IPS-20b (cell line): ENCODE data around the gene GALNT9.

Experiments used
- H3K27ac ChIP-seq: one replicate; pipeline ENCODE4 v1.5.1; 2013; ENCODE audit warnings: low read length
- H3K27me3 ChIP-seq: 2 replicates; pipeline ENCODE4 v1.6.1; 2013; ENCODE audit warnings: mild to moderate bottlenecking, low read length, inconsistent platforms; ENCODE audit not compliant: insufficient read depth
- H3K36me3 ChIP-seq: 2 replicates; pipeline ENCODE4 v1.6.1; 2013; ENCODE audit warnings: low read depth, mild to moderate bottlenecking, inconsistent platforms, low read length, moderate library complexity; ENCODE audit not compliant: insufficient read depth
- H3K4me1 ChIP-seq: 2 replicates; pipeline ENCODE4 v1.6.1; 2013; ENCODE audit warnings: mild to moderate bottlenecking, control low read depth, inconsistent platforms, low read length, moderate library complexity; ENCODE audit not compliant: insufficient read depth
- H3K4me3 ChIP-seq: 2 replicates; pipeline ENCODE4 v1.5.1; 2013; ENCODE audit warnings: mild to moderate bottlenecking, low read length, inconsistent platforms
- H3K9ac ChIP-seq: 2 replicates; pipeline ENCODE4 v1.6.1; 2013; ENCODE audit warnings: low read depth, mild to moderate bottlenecking, inconsistent platforms, low read length, moderate library complexity
- H3K9me3 ChIP-seq: 2 replicates; pipeline ENCODE4 v1.6.1; 2013; ENCODE audit warnings: mild to moderate bottlenecking, low read depth, low read length, inconsistent platforms; ENCODE audit not compliant: insufficient read depth

The GALNT9 gene

GRCh38 chr12:132347176-132347855, 17.9 kb upstream of the GALNT9 start:
- Histone ChIP-seq H3K27me3 (peaks cover 46% of the 10 kb centered on the region), H3K36me3 (no peaks in the 10 kb centered on the region), H3K4me3 (no peak overlapping the region), H3K9me3 (no peaks in the 10 kb centered on the region), H3K27ac (no peak overlapping the region), H3K9ac (no peak overlapping the region), H3K4me1 (no peaks in the 10 kb centered on the region)

- H3K4me1 ChIP-seq: no peaks in the 10 kb centered on the region
- H3K4me3 ChIP-seq: no peak overlapping the region
- no peak overlapping the region for H3K27ac ChIP-seq
- H3K9ac ChIP-seq: no peak overlapping the region
- H3K9me3 ChIP-seq: no peaks in the 10 kb centered on the region
- H3K36me3 ChIP-seq: no peaks in the 10 kb centered on the region
- peaks cover 44% of the 10 kb centered on the region for H3K27me3 ChIP-seq
Measured at GRCh38 chr12:132346471-132347175, 17.2 kb upstream of the GALNT9 start.

- Histone ChIP-seq H3K36me3 (no peaks in the 10 kb centered on the region), H3K9me3 (no peaks in the 10 kb centered on the region), H3K9ac (no peak overlapping the region), H3K27me3 (peaks cover 39% of the 10 kb centered on the region), H3K4me3 (no peak overlapping the region), H3K27ac (no peak overlapping the region), H3K4me1 (no peaks in the 10 kb centered on the region)
Measured at GRCh38 chr12:132345561-132346200, 16.3 kb upstream of the GALNT9 start.

- Histone ChIP-seq H3K9me3 (no peaks in the 10 kb centered on the region), H3K9ac (no peak overlapping the region), H3K4me1 (no peaks in the 10 kb centered on the region), H3K27ac (no peak overlapping the region), H3K36me3 (no peaks in the 10 kb centered on the region), H3K27me3 (peaks cover 41% of the 10 kb centered on the region), H3K4me3 (no peak overlapping the region)
Measured at GRCh38 chr12:132345126-132345525, 15.7 kb upstream of the GALNT9 start.

DNA sequence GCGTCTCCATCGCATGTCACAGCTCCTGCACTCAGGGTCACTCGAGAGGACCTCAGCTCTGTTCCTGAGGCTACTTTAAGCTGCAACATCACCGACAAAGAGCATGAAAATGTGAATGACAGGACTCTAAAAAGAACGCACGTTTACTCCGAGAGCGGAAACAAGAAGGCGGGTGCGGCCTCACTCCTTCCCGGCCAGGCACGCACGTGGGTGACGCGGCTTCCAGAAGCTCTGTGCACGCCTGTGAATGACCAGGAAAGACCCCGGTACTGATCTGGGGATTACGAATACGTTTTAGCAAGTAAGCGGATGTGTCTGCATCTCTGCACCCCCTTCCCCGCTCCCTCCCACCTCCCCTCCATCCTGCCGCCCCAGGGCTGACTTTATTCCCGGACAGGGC, 15.2 kb upstream of the GALNT9 start:
- no peak overlapping the region for H3K9ac ChIP-seq
- H3K27me3 ChIP-seq: peaks cover 41% of the 10 kb centered on the region
- no peaks in the 10 kb centered on the region for H3K36me3 ChIP-seq
- H3K4me3 ChIP-seq: no peak overlapping the region
- H3K27ac ChIP-seq: no peak overlapping the region
- H3K9me3 ChIP-seq: no peaks in the 10 kb centered on the region
- no peaks in the 10 kb centered on the region for H3K4me1 ChIP-seq

DNA sequence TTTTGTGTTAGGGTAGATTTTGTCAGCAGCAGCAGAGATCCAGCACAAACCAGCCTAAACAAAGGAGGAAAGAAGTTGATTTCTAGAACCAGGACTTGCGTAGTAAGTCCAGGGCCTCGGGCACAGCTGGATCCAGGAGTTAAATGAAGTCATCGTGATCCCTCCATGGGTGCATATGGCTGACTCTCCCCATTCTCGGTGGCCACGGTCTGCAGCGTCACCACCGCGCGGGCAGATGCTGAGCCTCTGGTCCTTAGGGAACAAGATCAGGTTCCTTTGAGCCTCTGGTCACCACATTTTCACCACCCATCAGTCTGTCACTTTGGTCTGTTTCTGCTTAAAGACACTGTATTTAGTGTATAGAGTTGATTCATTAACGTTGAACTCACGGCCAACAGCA, 14.8 kb upstream of the GALNT9 start:
- Histone ChIP-seq H3K9ac (no peak overlapping the region), H3K36me3 (no peaks in the 10 kb centered on the region), H3K27ac (no peak overlapping the region), H3K4me3 (no peak overlapping the region), H3K27me3 (peaks cover 37% of the 10 kb centered on the region), H3K4me1 (no peaks in the 10 kb centered on the region), H3K9me3 (no peaks in the 10 kb centered on the region)

DNA sequence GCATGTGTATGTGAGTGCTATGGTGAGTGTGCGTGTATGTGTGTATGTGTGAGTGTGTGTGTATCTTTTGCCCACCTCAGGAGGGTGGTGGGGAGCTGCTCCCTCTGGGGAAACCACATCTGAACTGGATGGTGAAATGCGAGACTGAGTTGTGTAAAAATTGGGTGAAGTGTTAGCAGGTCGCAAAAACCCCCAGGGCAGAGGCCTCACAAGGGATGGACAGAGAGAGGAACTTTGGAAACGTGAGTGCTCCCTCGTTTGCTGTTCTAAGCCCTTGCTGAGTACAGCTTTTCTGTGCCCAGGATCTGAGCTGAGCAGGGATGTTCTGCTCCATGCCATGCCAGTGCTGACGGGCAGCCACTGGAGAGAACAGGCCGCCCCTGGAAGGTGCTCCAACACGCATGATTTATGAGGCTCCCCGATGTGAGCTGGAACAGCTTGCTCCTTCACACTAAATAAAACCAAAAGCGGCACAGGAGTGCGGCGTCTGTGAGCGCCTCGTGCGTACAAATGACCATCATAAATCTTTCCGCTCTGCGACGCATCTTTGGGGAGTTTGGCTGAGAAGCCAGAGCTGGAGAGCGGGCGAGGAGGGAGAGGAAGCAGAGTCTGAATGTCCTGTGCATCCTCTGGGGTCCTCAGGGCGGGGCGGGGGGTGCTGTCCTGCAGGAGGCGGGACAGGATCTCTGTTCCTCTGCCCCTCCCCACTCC, 14.1 kb upstream of the GALNT9 start:
- Histone ChIP-seq H3K4me1 (no peaks in the 10 kb centered on the region), H3K9me3 (no peaks in the 10 kb centered on the region), H3K36me3 (no peaks in the 10 kb centered on the region), H3K27me3 (peaks cover 34% of the 10 kb centered on the region), H3K27ac (no peak overlapping the region), H3K4me3 (no peak overlapping the region), H3K9ac (no peak overlapping the region)

DNA sequence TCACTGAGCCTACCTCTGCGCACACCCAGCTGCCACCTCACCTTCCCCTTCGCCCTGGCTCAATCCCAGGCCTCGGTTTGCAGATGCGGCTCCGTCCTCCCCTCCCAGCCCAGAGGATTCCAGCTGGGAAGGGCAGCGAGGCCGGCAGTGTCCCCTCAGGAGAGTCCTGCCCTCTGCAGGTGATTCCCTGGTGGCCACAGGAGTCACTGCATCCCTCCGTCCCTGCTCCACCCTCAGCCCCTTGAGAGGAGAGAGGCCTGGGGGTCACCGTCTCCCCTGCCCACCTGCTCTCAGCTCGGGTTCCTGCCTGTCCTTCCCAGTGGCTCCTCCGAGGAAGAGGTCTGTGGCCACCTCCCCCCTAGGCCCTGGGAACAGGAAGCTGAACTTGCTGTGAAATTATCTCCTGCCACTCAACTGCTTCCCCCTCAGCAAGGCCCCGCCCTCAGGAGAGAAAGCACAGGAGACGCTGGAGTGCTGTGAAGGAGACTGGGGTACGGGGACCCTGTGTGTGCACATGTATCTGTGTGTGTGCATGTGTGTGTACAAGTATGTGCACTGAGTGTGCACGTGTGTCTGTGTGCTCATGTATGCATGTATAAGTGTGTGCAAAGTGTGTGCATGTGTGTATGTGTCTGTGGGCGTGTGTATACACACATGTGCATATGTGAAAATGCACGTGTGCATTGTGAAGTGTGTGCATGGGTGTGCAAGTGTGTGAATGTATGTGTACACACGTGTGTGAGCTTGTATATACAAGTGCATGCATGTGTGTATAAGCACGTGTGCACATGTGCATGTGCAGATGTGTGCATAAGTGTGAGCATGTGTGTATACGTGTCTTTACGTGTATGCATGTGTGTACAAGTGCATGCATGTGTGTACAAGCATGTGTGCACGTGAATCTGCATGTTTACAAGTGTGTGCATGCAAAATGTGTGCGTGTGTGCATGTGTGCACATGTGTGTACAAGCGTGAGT, 13.2 kb upstream of the GALNT9 start:
- no peak overlapping the region for H3K9ac ChIP-seq
- H3K4me3 ChIP-seq: no peak overlapping the region
- no peak overlapping the region for H3K27ac ChIP-seq
- H3K36me3 ChIP-seq: no peaks in the 10 kb centered on the region
- peaks cover 42% of the 10 kb centered on the region for H3K27me3 ChIP-seq
- H3K9me3 ChIP-seq: no peaks in the 10 kb centered on the region
- H3K4me1 ChIP-seq: no peaks in the 10 kb centered on the region

DNA sequence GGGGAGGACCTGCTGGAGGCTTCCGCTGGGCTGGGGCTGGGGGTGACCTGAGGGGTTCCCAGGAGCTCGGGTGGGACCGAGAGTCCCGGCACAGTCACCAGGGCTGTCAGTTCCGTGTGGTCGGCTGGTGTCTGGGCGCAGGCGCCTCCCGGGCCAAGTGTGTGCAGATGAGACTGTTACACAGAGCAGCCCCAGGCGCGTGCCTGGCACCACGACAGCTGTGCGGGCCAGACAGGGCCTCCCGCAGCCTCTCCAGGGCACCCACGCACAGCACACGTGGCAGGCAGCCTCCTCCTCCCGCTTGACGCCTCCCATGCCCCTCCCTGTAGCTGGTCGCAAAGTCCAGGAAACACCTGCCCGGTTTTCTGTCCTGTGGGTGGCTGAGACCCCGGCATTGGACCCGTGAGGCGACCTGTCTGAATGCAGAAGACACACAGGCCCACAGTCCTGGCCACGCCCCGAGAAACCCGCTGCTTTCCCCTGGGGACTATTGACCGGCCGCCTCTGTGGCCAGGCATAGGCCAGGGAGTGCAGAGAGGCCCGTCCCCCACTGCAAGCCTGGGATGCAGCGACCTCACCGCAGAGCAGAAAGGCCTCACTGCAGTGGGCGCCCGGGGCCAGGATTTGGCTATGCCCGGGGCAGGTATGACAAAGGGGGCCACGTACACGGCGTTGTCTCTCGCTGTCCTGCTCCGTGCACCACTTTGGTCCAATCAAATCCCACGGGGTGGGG, 12.1 kb upstream of the GALNT9 start:
- H3K36me3 ChIP-seq: no peaks in the 10 kb centered on the region
- no peak overlapping the region for H3K4me3 ChIP-seq
- H3K27me3 ChIP-seq: peaks cover 50% of the 10 kb centered on the region
- H3K27ac ChIP-seq: no peak overlapping the region
- no peak overlapping the region for H3K9ac ChIP-seq
- no peaks in the 10 kb centered on the region for H3K4me1 ChIP-seq
- no peaks in the 10 kb centered on the region for H3K9me3 ChIP-seq

DNA sequence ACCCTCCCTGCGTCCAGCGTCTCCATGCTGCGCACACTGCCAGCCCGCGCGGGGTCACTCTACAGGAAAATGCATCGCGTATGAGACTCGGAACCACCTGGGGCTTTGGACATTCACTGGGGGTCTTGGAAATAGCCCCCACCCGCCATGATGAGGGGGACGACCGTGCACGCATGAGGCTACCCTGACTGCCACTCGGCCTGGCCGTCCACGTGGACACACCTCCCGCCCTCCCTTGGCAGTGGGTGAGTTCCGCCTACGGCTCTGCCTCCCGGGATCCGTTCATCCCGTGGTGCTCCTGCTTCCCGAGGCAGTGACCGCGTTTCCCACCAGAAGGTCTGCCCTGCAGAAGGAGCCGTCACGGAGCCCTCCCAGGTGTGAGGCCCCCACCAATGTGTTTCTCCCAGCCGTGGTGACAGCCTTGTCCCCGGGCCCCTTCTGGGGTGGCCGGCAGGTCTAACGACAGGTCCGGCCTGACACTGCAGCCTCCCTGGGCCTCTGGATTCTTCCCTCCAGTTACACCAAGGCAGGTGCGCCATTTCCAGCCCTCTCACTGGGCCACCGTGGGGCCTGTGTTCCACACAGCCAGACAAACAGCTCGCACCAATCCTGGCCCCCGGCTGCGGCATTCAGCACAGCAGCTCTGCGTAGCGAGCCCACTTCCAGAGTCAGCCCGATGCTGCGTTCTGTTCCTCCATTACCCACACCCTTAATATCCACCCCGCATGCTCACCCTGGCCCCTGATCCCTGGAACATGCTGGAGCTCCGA, 11.1 kb upstream of the GALNT9 start:
- Histone ChIP-seq H3K9me3 (no peaks in the 10 kb centered on the region), H3K9ac (no peak overlapping the region), H3K36me3 (no peaks in the 10 kb centered on the region), H3K4me3 (no peak overlapping the region), H3K4me1 (no peaks in the 10 kb centered on the region), H3K27ac (no peak overlapping the region), H3K27me3 (peaks cover 59% of the 10 kb centered on the region)
